NT2/D1 (cell line): ENCODE results near the gene KRTAP10-9.

ENCODE experiments used
- YY1 ChIP-seq: IDR thresholded peaks from 2 replicates; pipeline ENCODE4 v1.6.1; 2011; ENCODE audit not compliant: insufficient read length, insufficient read depth
- ZNF274 ChIP-seq: IDR thresholded peaks from 2 replicates; pipeline ENCODE4 v1.6.1; 2011; ENCODE audit warnings: mild to moderate bottlenecking, low read depth, low read length

- TF ChIP-seq YY1 (no peak), ZNF274 (no peak)
Measured at GRCh38 chr21:44595524-44595923, 31.4 kb upstream of the KRTAP10-9 start.
